Esophagus squamous epithelium (tissue), 5 donors: ENCODE results near the gene PPA1. TPM values are rescaled to one million over a fixed set of nuclear protein-coding genes. Genes with fewer than 3 reads are reported as not detected.
"Not testable (repeated sequence)": the region's sequence is repeated elsewhere in the genome, so short reads cannot be mapped to it uniquely, and the experiment has no call there.

Source experiments
- DNase-seq: peaks from one replicate; lab custom pipeline; 2025; lab: John Stamatoyannopoulos, UW
- H3K27ac ChIP-seq, 4 donors: fragments of 200-600 bp; sonication (generic); one replicate each; pipeline ENCODE4 v1.5.1; 2016 to 2019; ENCODE audit warnings: mild to moderate bottlenecking in 1 of 4
- H3K27me3 ChIP-seq, 4 donors: fragments of 200-600 bp; sonication (generic); 1 replicate in 3 of 4; 2 replicates in 1 of 4; pipeline versions ENCODE4 v1.5.1 to v1.6.0; 2017 to 2021; ENCODE audit warnings: antibody characterized with exemption in 1 of 4
- H3K36me3 ChIP-seq, 3 donors: fragments of 200-600 bp; sonication (generic); one replicate each; pipeline ENCODE4 v1.5.1; 2016 to 2019
- H3K4me1 ChIP-seq, 3 donors: fragments of 200-600 bp; sonication (generic); one replicate each; pipeline ENCODE4 v1.5.1; 2017 to 2019
- H3K4me3 ChIP-seq, 4 donors: fragments of 200-600 bp; sonication (generic); 1 replicate in 3 of 4; 2 replicates in 1 of 4; pipeline ENCODE4 v1.5.1; 2016 to 2019; ENCODE audit warnings: mild to moderate bottlenecking in 2 of 4, moderate library complexity in 1 of 4
- H3K9me3 ChIP-seq, 3 donors: fragments of 200-600 bp; sonication (generic); one replicate each; pipeline ENCODE4 v1.5.1; 2016 to 2019
- CTCF ChIP-seq, 6 experiments: fragments of 450-650 bp in 4 of 6; fragments of 200-600 bp in 2 of 6; sonication (generic) in 2 of 6; IDR thresholded peaks; one replicate each; pipeline ENCODE4 v1.5.1; 2016 to 2019; ENCODE audit warnings: antibody characterized with exemption in 6 of 6, mild to moderate bottlenecking in 4 of 6, moderate library complexity in 4 of 6
- POLR2A ChIP-seq, 4 donors: fragments of 450-650 bp; IDR thresholded peaks; one replicate each; pipeline ENCODE4 v1.6.1; 2017; ENCODE audit warnings: antibody characterized with exemption in 4 of 4, mild to moderate bottlenecking in 4 of 4, moderate library complexity in 3 of 4
- WGBS, 2 donors: methylation state at CpG; one replicate each; pipeline ENCODE4 v1.1.5; 2018; 5-methylcytosine and 5-hydroxymethylcytosine counted together
- intact Hi-C: fragments of 100-400 bp; cut with DNase I; formaldehyde crosslinking; loops from one replicate; pipeline ENCODE4 v1.15.0; 2022
- total RNA-seq, 4 donors: library from RNA; depleted of rRNA; stranded (reverse); fragments of >200 nt; gene quantifications; one replicate each; pipeline ENCODE4 v1.1.0, GENCODE V29; 2016
- donor health status: DM: yes; HTN: yes; CAD: no.

Gene PPA1
- total RNA-seq, 4 donors from 2014 or later, result 129 to 210 (median 157) TPM

DNA sequence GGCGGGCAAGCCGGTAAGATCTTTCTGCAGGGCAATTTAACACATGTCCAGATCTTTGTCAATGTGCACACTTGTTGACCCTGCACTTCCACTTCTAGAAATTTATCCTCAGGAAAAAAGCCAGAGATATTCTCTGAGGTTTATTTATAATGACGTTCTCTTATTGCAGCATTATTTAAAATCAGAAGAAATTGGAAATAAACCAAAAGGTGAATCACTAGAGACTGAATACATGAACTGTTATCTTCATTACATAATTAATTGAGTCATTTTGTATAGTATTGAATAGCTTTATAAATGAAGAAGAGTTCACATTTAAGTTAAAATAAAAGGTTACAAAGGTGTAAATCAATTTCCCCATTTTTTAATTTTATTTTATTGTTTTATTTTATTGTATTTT is 46.7 kb downstream of the PPA1 start:
- Histone ChIP-seq H3K27ac (no peak overlapping the region), H3K4me1 (peaks cover 0 to 27% (median 6%) of the 10 kb centered on the region in 3 donors), H3K4me3 (no peak overlapping the region), H3K9me3 (no peaks in the 10 kb centered on the region), H3K36me3 (no peaks in the 10 kb centered on the region), H3K27me3 (no peaks in the 10 kb centered on the region)
- no peak for DNase-seq
- TF ChIP-seq POLR2A (IDR thresholded peaks at IDR 0.05) (no peak), CTCF (IDR thresholded peaks at IDR 0.05) (no peak)
- 34 to 56% methylated on average over 3 of the region's 3 CpGs for WGBS, 2 donors
- intact Hi-C loops, result no loop called here

GRCh38 chr10:70186090-70186489 is 47.1 kb downstream of the PPA1 start:
- no peaks in the 10 kb centered on the region for H3K27me3 ChIP-seq
- H3K4me1 ChIP-seq, result peaks cover 0 to 22% (median 2%) of the 10 kb centered on the region in 3 donors
- no peak for DNase-seq
- intact Hi-C loops, result no loop called here
- H3K27ac ChIP-seq, result no peak overlapping the region
- H3K9me3 ChIP-seq, result no peaks in the 10 kb centered on the region
- no peak overlapping the region for H3K4me3 ChIP-seq
- no peaks in the 10 kb centered on the region for H3K36me3 ChIP-seq
- TF ChIP-seq POLR2A (IDR thresholded peaks at IDR 0.05), result no peak
- no peak for TF ChIP-seq CTCF (IDR thresholded peaks at IDR 0.05)
- 21 to 72% methylated on average over 5 of the region's 5 CpGs for WGBS, 2 donors

GRCh38 chr10:70183304-70183703 is 49.9 kb downstream of the PPA1 start:
- H3K27ac ChIP-seq, result no peak overlapping the region
- WGBS, 2 donors, result 67 to 88% methylated on average over 2 of the region's 2 CpGs
- peaks cover 0 to 12% (median 0%) of the 10 kb centered on the region in 3 donors for H3K4me1 ChIP-seq
- intact Hi-C loops, result no loop called here
- H3K9me3 ChIP-seq, result peaks cover 0 to 8% (median 3%) of the 10 kb centered on the region in 3 donors
- no peak for TF ChIP-seq CTCF (IDR thresholded peaks at IDR 0.05)
- no peak for TF ChIP-seq POLR2A (IDR thresholded peaks at IDR 0.05)
- no peaks in the 10 kb centered on the region for H3K27me3 ChIP-seq
- no peak overlapping the region for H3K4me3 ChIP-seq
- H3K36me3 ChIP-seq, result no peaks in the 10 kb centered on the region
- no peak for DNase-seq

- intact Hi-C loops, H3K9me3 ChIP-seq, H3K4me3 ChIP-seq, DNase-seq, H3K27me3 ChIP-seq, H3K27ac ChIP-seq, H3K36me3 ChIP-seq, H3K4me1 ChIP-seq: not testable (repeated sequence)
- 88 to 90% methylated on average over 8 of the region's 8 CpGs for WGBS, 2 donors
Observed at GRCh38 chr10:70179209-70179608, 54.0 kb downstream of the PPA1 start.

DNA sequence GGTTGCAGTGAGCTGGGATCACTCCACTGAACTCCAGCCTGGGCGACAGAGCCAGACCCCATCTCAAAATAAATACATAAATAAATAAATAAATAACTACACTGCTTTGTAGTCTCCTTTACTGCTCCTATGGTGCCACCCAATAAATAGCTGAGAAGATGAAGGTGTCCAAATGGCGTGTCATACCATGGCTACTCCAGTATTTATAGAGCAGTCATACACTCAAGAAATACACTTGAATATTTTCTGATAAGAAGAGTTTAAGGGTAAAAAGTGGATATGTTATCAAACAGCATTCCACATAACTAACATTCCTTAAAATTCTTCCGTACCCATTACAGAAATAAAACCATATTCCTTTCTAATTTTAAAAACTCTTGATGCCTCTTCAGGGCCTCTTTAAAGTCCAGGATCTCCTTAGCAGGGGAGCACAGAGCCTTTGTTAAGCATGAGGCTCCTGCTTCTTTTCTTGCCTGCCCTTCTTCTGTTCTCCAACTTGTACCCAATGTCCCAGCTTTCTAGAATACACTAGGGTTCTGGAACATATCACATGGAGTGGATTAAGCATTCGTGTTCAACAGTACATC is 55.0 kb downstream of the PPA1 start:
- intact Hi-C loops, result no loop called here
- TF ChIP-seq CTCF (IDR thresholded peaks at IDR 0.05) (no peak), POLR2A (IDR thresholded peaks at IDR 0.05) (no peak)
- Histone ChIP-seq H3K36me3 (no peaks in the 10 kb centered on the region), H3K4me3 (no peak overlapping the region), H3K4me1 (peaks cover 0 to 13% (median 3%) of the 10 kb centered on the region in 3 donors), H3K27ac (no peak overlapping the region), H3K9me3 (peaks cover 0 to 8% (median 3%) of the 10 kb centered on the region in 3 donors), H3K27me3 (no peaks in the 10 kb centered on the region)
- DNase-seq, result no peak
- WGBS, 2 donors, result 80 to 83% methylated on average over 4 of the region's 4 CpGs
